Smooth muscle cell (in vitro differentiated cells): ENCODE data around the gene NAA60. TPM values are rescaled to one million over a fixed set of nuclear protein-coding genes. Genes with fewer than 3 reads are reported as not detected.
A peak's percentile ranks its signal among the peaks of the same experiment; 100 is the strongest.

Experiments used
- DNase-seq: peaks from one replicate; lab custom pipeline; 2025; ENCODE audit not compliant: unreplicated experiment; lab: John Stamatoyannopoulos, UW
- H2AFZ ChIP-seq: fragments of 200-600 bp; sonication (generic); 2 replicates; pipeline ENCODE4 v1.6.0; 2016; ENCODE audit warnings: antibody characterized with exemption, low read depth, mild to moderate bottlenecking
- H3F3A ChIP-seq: fragments of 200-600 bp; sonication (generic); 2 replicates; pipeline ENCODE4 v1.6.0; 2017; ENCODE audit warnings: antibody characterized with exemption, low read depth
- H3K27ac ChIP-seq: fragments of 200-600 bp; sonication (generic); 2 replicates; pipeline ENCODE4 v1.5.1; 2016; ENCODE audit warnings: low read depth, mild to moderate bottlenecking
- H3K27me3 ChIP-seq: fragments of 200-600 bp; sonication (generic); 2 replicates; pipeline ENCODE4 v1.6.1; 2016; ENCODE audit warnings: low read depth, mild to moderate bottlenecking
- H3K36me3 ChIP-seq: fragments of 200-600 bp; sonication (generic); 2 replicates; pipeline ENCODE4 v1.5.1; 2016; ENCODE audit warnings: low read depth
- H3K4me1 ChIP-seq: fragments of 200-600 bp; sonication (generic); 2 replicates; pipeline ENCODE4 v1.5.1; 2016; ENCODE audit warnings: low read depth
- H3K4me2 ChIP-seq: fragments of 200-600 bp; sonication (generic); 2 replicates; pipeline ENCODE4 v1.6.0; 2016; ENCODE audit warnings: mild to moderate bottlenecking
- H3K4me3 ChIP-seq: fragments of 200-600 bp; sonication (generic); 2 replicates; pipeline ENCODE4 v1.5.1; 2016; ENCODE audit warnings: mild to moderate bottlenecking
- H3K79me2 ChIP-seq: fragments of 200-600 bp; sonication (generic); 2 replicates; pipeline ENCODE4 v1.6.0; 2016; ENCODE audit warnings: low read depth, mild to moderate bottlenecking
- H3K9ac ChIP-seq: fragments of 200-600 bp; sonication (generic); 2 replicates; pipeline ENCODE4 v1.6.0; 2016; ENCODE audit warnings: low read depth
- H3K9me3 ChIP-seq: fragments of 200-600 bp; sonication (generic); replicated peaks from 2 replicates; pipeline ENCODE4 v1.5.1; 2016; ENCODE audit warnings: low read depth
- H4K20me1 ChIP-seq: fragments of 200-600 bp; sonication (generic); 2 replicates; pipeline ENCODE4 v1.6.0; 2016; ENCODE audit warnings: low read depth
- WGBS: methylation state at CpG from one replicate; pipeline ENCODE4 v1.1.7; 2016; ENCODE audit warnings: low lambda C conversion rate; 5-methylcytosine and 5-hydroxymethylcytosine counted together
- polyA plus RNA-seq: library from polyadenylated mRNA; unstranded; fragments of >200 nt; fragmentation: Nextera tagmentation; extraction: Ambion mirVana; gene quantifications from 2 replicates; pipeline ENCODE4 v1.2.1, GENCODE V29; 2016
- total RNA-seq: library from RNA; depleted of rRNA; stranded (reverse); fragments of >200 nt; gene quantifications from 2 replicates; pipeline ENCODE4 v1.2.3, GENCODE V29; 2014
- TF ChIP-seq, protein P1 (sequence below): fragments of 200-600 bp; sonication (generic); IDR thresholded peaks from 2 replicates; pipeline ENCODE4 v1.5.1; 2017; ENCODE audit warnings: borderline replicate concordance, mild to moderate bottlenecking, antibody characterized with exemption; ENCODE audit not compliant: insufficient read depth, poor library complexity, severe bottlenecking

The NAA60 gene
- total and polyA plus RNA-seq, 2 experiments from 2014 or later = 42.6 to 54.1 TPM

DNA sequence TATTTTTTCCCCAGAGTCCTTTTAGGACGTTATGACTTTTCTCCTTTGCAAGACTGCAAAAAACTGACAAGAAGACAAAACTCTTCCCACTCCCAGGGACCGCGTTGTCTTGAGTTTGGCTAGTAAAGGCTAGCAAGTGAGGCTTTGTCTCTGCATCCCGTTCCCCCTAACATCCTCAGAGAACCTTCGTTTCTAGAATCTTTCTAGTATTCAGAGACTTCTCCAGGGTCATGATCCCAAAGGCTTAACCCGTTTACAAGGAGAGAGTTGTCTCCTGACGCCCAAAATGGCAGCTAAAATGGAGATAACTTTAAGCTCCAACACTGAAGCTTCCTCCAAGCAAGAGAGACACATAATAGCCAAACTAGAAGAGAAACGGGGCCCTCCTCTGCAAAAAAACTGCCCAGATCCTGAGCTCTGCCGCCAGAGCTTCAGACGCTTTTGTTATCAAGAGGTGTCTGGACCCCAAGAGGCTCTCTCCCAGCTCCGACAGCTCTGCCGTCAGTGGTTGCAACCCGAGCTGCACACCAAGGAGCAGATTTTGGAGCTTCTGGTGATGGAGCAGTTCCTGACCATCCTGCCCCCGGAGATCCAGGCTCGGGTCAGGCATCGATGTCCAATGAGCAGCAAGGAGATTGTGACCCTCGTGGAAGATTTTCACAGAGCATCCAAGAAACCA is 41.6 kb upstream of the NAA60 start:
- Histone ChIP-seq H3K27ac (peak overlapping the region; percentile 37), H3K4me1 (peaks cover 11% of the 10 kb centered on the region), H3F3A (no peaks in the 10 kb centered on the region), H3K27me3 (no peaks in the 10 kb centered on the region), H4K20me1 (no peaks in the 10 kb centered on the region), H3K79me2 (peaks cover 38% of the 10 kb centered on the region), H2AFZ (peak overlapping the region; percentile 73), H3K9ac (peak overlapping the region; percentile 55), H3K9me3 (peaks cover 28% of the 10 kb centered on the region), H3K4me2 (peak overlapping the region; percentile 93), H3K4me3 (peak overlapping the region; percentile 79), H3K36me3 (peaks cover 40% of the 10 kb centered on the region)
- TF ChIP-seq, protein P1, sequence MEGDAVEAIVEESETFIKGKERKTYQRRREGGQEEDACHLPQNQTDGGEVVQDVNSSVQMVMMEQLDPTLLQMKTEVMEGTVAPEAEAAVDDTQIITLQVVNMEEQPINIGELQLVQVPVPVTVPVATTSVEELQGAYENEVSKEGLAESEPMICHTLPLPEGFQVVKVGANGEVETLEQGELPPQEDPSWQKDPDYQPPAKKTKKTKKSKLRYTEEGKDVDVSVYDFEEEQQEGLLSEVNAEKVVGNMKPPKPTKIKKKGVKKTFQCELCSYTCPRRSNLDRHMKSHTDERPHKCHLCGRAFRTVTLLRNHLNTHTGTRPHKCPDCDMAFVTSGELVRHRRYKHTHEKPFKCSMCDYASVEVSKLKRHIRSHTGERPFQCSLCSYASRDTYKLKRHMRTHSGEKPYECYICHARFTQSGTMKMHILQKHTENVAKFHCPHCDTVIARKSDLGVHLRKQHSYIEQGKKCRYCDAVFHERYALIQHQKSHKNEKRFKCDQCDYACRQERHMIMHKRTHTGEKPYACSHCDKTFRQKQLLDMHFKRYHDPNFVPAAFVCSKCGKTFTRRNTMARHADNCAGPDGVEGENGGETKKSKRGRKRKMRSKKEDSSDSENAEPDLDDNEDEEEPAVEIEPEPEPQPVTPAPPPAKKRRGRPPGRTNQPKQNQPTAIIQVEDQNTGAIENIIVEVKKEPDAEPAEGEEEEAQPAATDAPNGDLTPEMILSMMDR = no peak
- no peak for DNase-seq
- 29% methylated on average over 17 of the region's 17 CpGs for WGBS

GRCh38 chr16:3408561-3409197 is 34.8 kb upstream of the NAA60 start:
- H3K27ac ChIP-seq = no peak overlapping the region
- H4K20me1 ChIP-seq = no peaks in the 10 kb centered on the region
- WGBS = 96% methylated on average over 12 of the region's 12 CpGs
- peaks cover 55% of the 10 kb centered on the region for H3K36me3 ChIP-seq
- peaks cover 64% of the 10 kb centered on the region for H3K9me3 ChIP-seq
- H3K4me2 ChIP-seq = no peak overlapping the region
- H3K79me2 ChIP-seq = peaks cover 1% of the 10 kb centered on the region
- H3F3A ChIP-seq = no peaks in the 10 kb centered on the region
- no peak overlapping the region for H2AFZ ChIP-seq
- H3K27me3 ChIP-seq = no peaks in the 10 kb centered on the region
- DNase-seq = no peak
- TF ChIP-seq, protein P1 = no peak
- H3K9ac ChIP-seq = no peak overlapping the region
- no peak overlapping the region for H3K4me3 ChIP-seq
- H3K4me1 ChIP-seq = no peaks in the 10 kb centered on the region

GRCh38 chr16:3413730-3414379 is 29.6 kb upstream of the NAA60 start:
- no peak for DNase-seq
- Histone ChIP-seq H3K4me3 (no peak overlapping the region), H3K27me3 (no peaks in the 10 kb centered on the region), H3K4me1 (no peaks in the 10 kb centered on the region), H3K79me2 (no peaks in the 10 kb centered on the region), H3K9me3 (peaks cover 25% of the 10 kb centered on the region), H2AFZ (no peak overlapping the region), H3K27ac (no peak overlapping the region), H3K4me2 (no peak overlapping the region), H3K36me3 (peaks cover 12% of the 10 kb centered on the region), H3K9ac (no peak overlapping the region), H4K20me1 (no peaks in the 10 kb centered on the region), H3F3A (no peaks in the 10 kb centered on the region)
- TF ChIP-seq, protein P1 = no peak
- 92% methylated on average over 29 of the region's 29 CpGs for WGBS
